Transverse colon (tissue), 4 donors: Measurements from ENCODE around the gene ADD3. TPM values are rescaled to one million over a fixed set of nuclear protein-coding genes. Genes with fewer than 3 reads are reported as not detected.

ENCODE experiments used
- DNase-seq: peaks from one replicate; pipeline ENCODE4 v3.0.0-alpha.2; 2019
- H3K27ac ChIP-seq, 4 donors: fragments of 200-600 bp; sonication (generic); 2 replicates each; pipeline ENCODE4 v1.5.1; 2016 to 2018; ENCODE audit warnings: inconsistent platforms in 4 of 4
- H3K27me3 ChIP-seq: fragments of 200-600 bp; sonication (generic); 2 replicates; pipeline ENCODE4 v1.5.1; 2017; ENCODE audit warnings: inconsistent platforms
- H3K36me3 ChIP-seq, 4 donors: fragments of 200-600 bp; sonication (generic); 2 replicates each; pipeline ENCODE4 v1.5.1; 2017 to 2019; ENCODE audit warnings: inconsistent platforms in 4 of 4
- H3K4me1 ChIP-seq, 4 donors: fragments of 200-600 bp; sonication (generic); 2 replicates each; pipeline ENCODE4 v1.5.1; 2017 to 2020; ENCODE audit warnings: inconsistent platforms in 4 of 4
- H3K4me3 ChIP-seq, 4 donors: fragments of 200-600 bp; sonication (generic); 1 replicate in 1 of 4; 2 replicates in 3 of 4; pipeline versions ENCODE4 v1.5.1 to v1.6.1; 2017 to 2019; ENCODE audit warnings: inconsistent platforms in 4 of 4
- H3K9me3 ChIP-seq, 2 donors: fragments of 200-600 bp; sonication (generic); 2 replicates each; pipeline ENCODE4 v1.5.1; 2017 to 2019; ENCODE audit warnings: inconsistent platforms in 2 of 2
- EP300 ChIP-seq: sonication (generic); formaldehyde crosslinking; IDR thresholded peaks from one replicate; pipeline ENCODE4 v1.6.1; 2017; ENCODE audit warnings: antibody characterized with exemption, low read depth
- POLR2A ChIP-seq: fragments of 450-650 bp; IDR thresholded peaks from one replicate; pipeline ENCODE4 v1.6.1; 2016; ENCODE audit warnings: antibody characterized with exemption, mild to moderate bottlenecking, moderate library complexity
- POLR2AphosphoS5 ChIP-seq, 3 donors: sonication (generic); formaldehyde crosslinking; IDR thresholded peaks; one replicate each; pipeline ENCODE4 v1.6.1; 2016; ENCODE audit warnings: antibody characterized with exemption in 3 of 3
- WGBS, 2 donors: methylation state at CpG; one replicate each; pipeline ENCODE4 v1.1.5; 2018; ENCODE audit warnings: low coverage in 1 of 2; 5-methylcytosine and 5-hydroxymethylcytosine counted together
- in situ Hi-C, 4 donors: fragments of 200-750 bp; cut with MboI; loops; one replicate each; pipeline versions ENCODE4 v1.15.0 to v1.15.1; 2017; ENCODE audit warnings: low sequenced_read_pairs in 3 of 4, low pct_ligation_motif_present in 1 of 4, low pct_unique_long_range_greater_than_20kb in 1 of 4
- intact Hi-C: fragments of 100-400 bp; cut with DNase I; formaldehyde crosslinking; loops from one replicate; pipeline ENCODE4 v1.15.1; 2023; ENCODE audit warnings: low total_unique reads
- total RNA-seq, 4 donors: library from RNA; depleted of rRNA; stranded (reverse); fragments of >200 nt; gene quantifications; one replicate each; pipeline ENCODE4 v1.1.0, GENCODE V29; 2016
- TF ChIP-seq, protein P1 (sequence below), 5 experiments: fragments of 200-600 bp in 3 of 5; fragments of 450-650 bp in 2 of 5; sonication (generic) in 3 of 5; IDR thresholded peaks; 1 replicate in 2 of 5; 2 replicates in 3 of 5; pipeline ENCODE4 v1.5.1; 2016 to 2017; ENCODE audit warnings: antibody characterized with exemption in 5 of 5, inconsistent platforms in 3 of 5, mild to moderate bottlenecking in 2 of 5, moderate library complexity in 1 of 5

ADD3 gene
- total RNA-seq, 4 donors from 2014 or later: 175 to 342 (median 258) TPM

DNA sequence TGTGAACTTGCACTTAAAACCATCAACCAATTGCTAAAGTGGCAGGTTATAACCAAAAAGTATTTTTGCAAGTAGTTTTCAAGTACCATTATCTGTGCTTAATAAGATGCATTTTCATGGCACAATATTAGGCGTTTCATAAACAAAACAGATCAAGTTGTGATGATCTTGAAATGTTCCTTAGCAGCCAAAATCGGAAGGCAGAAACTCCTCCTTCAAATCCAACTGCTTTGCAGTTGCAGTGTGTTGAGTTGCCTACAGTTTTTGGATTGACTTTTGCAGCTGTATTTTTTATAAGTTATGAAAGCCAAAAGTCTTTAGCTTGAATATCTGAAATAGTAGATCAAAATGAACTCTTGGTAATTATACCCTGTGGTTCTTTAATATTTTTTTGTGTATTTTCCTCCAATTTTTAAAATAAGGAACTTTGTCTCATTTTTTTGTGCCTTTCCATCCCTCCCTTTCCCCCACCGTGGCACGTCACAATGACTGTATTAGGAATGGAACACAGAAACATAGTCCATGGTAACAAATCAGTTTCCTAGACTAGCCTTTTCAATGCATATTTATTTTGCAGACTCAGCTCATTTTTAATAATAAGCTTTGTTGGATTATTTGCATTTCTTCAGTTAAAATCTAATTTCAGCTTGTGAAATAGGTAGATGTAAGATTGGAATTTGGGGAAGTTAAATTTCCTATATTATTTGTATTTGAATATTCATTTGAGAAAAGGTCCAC lies 80.8 kb downstream of the ADD3 start:
- in situ Hi-C loops: no loop called here

DNA sequence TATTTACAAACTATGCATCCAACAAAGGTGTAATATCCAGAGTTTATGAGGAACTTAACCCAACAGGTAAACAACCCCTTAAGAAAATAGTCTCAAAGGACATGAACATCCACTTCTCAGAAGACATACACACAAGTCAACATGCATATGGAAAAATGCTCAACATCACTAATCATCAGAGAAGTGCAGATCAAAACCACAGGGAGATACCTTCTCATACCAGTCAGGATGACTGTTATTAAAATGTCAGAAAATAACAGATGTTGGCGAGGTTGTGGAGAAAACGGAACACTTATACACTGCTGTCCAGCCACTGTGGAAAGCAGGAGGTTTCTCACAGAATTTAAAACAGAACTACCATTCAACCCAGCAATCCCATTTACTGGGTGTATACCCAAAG lies 84.0 kb downstream of the ADD3 start:
- Histone ChIP-seq H3K4me1 (peaks cover 0 to 12% (median 0%) of the 10 kb centered on the region in 4 donors), H3K4me3 (no peak overlapping the region), H3K36me3 (no peaks in the 10 kb centered on the region), H3K27ac (no peak overlapping the region), H3K9me3 (no peaks in the 10 kb centered on the region), H3K27me3 (no peaks in the 10 kb centered on the region)
- 97 to 100% methylated on average over 2 of the region's 2 CpGs for WGBS, 2 donors
- no peak for TF ChIP-seq POLR2AphosphoS5 (IDR thresholded peaks at IDR 0.05)
- no peak for TF ChIP-seq EP300
- TF ChIP-seq, protein P1, sequence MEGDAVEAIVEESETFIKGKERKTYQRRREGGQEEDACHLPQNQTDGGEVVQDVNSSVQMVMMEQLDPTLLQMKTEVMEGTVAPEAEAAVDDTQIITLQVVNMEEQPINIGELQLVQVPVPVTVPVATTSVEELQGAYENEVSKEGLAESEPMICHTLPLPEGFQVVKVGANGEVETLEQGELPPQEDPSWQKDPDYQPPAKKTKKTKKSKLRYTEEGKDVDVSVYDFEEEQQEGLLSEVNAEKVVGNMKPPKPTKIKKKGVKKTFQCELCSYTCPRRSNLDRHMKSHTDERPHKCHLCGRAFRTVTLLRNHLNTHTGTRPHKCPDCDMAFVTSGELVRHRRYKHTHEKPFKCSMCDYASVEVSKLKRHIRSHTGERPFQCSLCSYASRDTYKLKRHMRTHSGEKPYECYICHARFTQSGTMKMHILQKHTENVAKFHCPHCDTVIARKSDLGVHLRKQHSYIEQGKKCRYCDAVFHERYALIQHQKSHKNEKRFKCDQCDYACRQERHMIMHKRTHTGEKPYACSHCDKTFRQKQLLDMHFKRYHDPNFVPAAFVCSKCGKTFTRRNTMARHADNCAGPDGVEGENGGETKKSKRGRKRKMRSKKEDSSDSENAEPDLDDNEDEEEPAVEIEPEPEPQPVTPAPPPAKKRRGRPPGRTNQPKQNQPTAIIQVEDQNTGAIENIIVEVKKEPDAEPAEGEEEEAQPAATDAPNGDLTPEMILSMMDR (IDR thresholded peaks at IDR 0.05): no peak
- no peak for TF ChIP-seq POLR2A
- in situ Hi-C loops: no loop called here
- DNase-seq: no peak
- intact Hi-C loops: no loop called here

More for the DNA sequence above, 80.8 kb downstream of the ADD3 start:
- DNase-seq: no peak
- TF ChIP-seq EP300 (no peak), POLR2AphosphoS5 (IDR thresholded peaks at IDR 0.05) (no peak), POLR2A (no peak)
- TF ChIP-seq, protein P1 (IDR thresholded peaks at IDR 0.05): no peak
- no peak overlapping the region for H3K27ac ChIP-seq
- intact Hi-C loops: no loop called here
- H3K36me3 ChIP-seq: no peaks in the 10 kb centered on the region
- peaks cover 0 to 14% (median 5%) of the 10 kb centered on the region in 4 donors for H3K4me1 ChIP-seq
- H3K9me3 ChIP-seq: no peaks in the 10 kb centered on the region
- no peaks in the 10 kb centered on the region for H3K27me3 ChIP-seq
- WGBS, 2 donors: 78 to 79% methylated on average over 4 of the region's 4 CpGs
- no peak overlapping the region for H3K4me3 ChIP-seq

DNA sequence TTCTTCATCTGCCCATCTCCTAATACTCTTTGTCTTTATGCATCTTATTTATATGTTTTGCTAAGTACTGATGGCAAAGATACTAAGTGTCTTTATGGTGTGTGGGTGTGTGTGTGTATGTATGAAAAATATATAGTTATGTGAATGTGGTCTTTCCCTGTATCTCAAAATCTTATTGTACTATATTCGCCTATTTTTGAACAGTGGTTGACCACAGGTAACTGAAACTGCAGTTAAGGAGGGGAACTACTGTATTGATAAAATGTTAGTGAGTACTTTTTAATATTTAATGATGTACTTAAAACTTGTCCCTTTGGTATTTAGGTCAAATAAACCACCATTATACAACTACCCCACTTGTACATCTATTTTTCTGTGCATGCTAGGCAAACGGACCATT lies 85.9 kb downstream of the ADD3 start:
- Histone ChIP-seq H3K27me3 (no peaks in the 10 kb centered on the region), H3K9me3 (no peaks in the 10 kb centered on the region), H3K4me1 (peaks cover 0 to 12% (median 0%) of the 10 kb centered on the region in 4 donors), H3K36me3 (no peaks in the 10 kb centered on the region), H3K4me3 (no peak overlapping the region), H3K27ac (no peak overlapping the region)
- TF ChIP-seq POLR2AphosphoS5 (IDR thresholded peaks at IDR 0.05): no peak
- TF ChIP-seq EP300: no peak
- TF ChIP-seq, protein P1 (IDR thresholded peaks at IDR 0.05): no peak
- no peak for TF ChIP-seq POLR2A
- 71 to 88% methylated on average over 2 of the region's 2 CpGs for WGBS, 2 donors
- DNase-seq: no peak
- intact Hi-C loops (no loop called here), in situ Hi-C loops (no loop called here)

DNA sequence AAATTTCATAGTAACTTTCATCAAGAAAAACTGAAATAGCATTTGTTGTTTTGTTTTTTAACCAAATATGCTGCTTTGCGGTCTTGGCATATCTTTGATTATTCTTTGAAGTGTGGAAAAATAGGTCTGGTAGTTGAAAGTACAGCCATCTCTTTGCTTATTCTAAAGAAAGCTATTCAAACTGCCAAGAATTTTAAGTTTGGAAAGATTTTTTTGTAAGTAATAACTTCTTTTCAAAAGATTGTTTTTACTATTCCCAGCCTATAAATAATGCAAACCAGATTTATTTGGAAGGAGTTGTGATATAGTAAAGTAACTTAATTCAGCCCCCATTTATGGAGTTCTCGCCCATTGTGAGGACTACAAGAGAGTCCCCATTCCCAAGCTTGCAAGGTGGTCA lies 87.0 kb downstream of the ADD3 start:
- Histone ChIP-seq H3K4me3 (no peak overlapping the region), H3K9me3 (no peaks in the 10 kb centered on the region), H3K36me3 (no peaks in the 10 kb centered on the region), H3K27ac (no peak overlapping the region), H3K4me1 (peaks cover 0 to 4% (median 0%) of the 10 kb centered on the region in 4 donors), H3K27me3 (no peaks in the 10 kb centered on the region)
- in situ Hi-C loops (no loop called here), intact Hi-C loops (no loop called here)
- WGBS, 2 donors: 92 to 93% methylated on average over 2 of the region's 2 CpGs
- no peak for DNase-seq
- TF ChIP-seq EP300 (no peak), POLR2AphosphoS5 (IDR thresholded peaks at IDR 0.05) (no peak), POLR2A (no peak)
- TF ChIP-seq, protein P1 (IDR thresholded peaks at IDR 0.05): no peak
